WERI-Rb-1 (cell line): ENCODE data around the gene VENTX.

Experiments used
- DNase-seq: peaks from one replicate; pipeline ENCODE4 v3.0.0-alpha.2; 2020
- H3K27ac ChIP-seq: fragments of 250-450 bp; sonication (Bioruptor Pico); 2 replicates; pipeline ENCODE4 v1.5.1; 2020; ENCODE audit warnings: mild to moderate bottlenecking, moderate library complexity
- H3K27me3 ChIP-seq: fragments of 250-450 bp; sonication (Bioruptor Pico); 2 replicates; pipeline ENCODE4 v1.5.1; 2021; ENCODE audit warnings: mild to moderate bottlenecking, low read depth, moderate library complexity; ENCODE audit not compliant: insufficient read depth, severe bottlenecking
- H3K36me3 ChIP-seq: fragments of 250-450 bp; sonication (Bioruptor Pico); 2 replicates; pipeline ENCODE4 v1.5.1; 2020; ENCODE audit warnings: mild to moderate bottlenecking, moderate library complexity
- H3K4me3 ChIP-seq: 2 replicates; pipeline ENCODE4 v1.5.1; 2011; ENCODE audit warnings: low read depth, mild to moderate bottlenecking, control low read depth, low read length
- H3K9me3 ChIP-seq: fragments of 250-450 bp; sonication (Bioruptor Pico); 2 replicates; pipeline ENCODE4 v1.5.1; 2021; ENCODE audit warnings: mild to moderate bottlenecking, moderate library complexity; ENCODE audit not compliant: severe bottlenecking
- TF ChIP-seq, protein P1 (sequence below): IDR thresholded peaks from 2 replicates; pipeline ENCODE4 v1.5.1; 2011; ENCODE audit warnings: low read depth, mild to moderate bottlenecking, control low read depth, inconsistent platforms, low read length

Gene VENTX

DNA sequence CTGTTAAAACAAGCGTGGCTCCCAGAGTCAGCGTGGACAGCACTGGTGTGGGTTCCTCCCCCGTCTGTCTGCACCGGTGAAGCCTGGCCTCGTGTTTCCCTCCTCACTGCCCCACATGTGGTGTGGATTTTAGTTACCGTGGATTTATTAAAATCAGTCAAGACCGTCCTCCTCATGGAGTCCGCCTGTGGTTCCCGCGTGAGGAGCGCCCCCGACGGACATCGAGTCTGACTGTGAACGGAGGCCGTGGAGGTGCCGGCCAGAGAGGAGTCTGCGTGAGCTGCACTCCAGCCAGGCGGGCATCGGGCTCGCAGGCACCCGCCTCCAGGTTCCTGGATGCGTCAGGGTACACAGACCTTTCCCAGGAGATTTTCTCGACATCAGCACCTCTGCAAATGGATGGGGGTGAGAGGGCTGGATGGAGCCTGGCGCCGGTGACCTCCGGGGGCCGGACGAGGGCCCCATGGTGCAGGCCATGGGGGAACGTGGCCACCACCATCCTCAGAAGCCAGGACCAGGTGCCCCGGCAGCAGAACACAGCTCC lies 33.9 kb upstream of the VENTX start:
- Histone ChIP-seq H3K4me3 (no peak overlapping the region), H3K27me3 (no peaks in the 10 kb centered on the region)

DNA sequence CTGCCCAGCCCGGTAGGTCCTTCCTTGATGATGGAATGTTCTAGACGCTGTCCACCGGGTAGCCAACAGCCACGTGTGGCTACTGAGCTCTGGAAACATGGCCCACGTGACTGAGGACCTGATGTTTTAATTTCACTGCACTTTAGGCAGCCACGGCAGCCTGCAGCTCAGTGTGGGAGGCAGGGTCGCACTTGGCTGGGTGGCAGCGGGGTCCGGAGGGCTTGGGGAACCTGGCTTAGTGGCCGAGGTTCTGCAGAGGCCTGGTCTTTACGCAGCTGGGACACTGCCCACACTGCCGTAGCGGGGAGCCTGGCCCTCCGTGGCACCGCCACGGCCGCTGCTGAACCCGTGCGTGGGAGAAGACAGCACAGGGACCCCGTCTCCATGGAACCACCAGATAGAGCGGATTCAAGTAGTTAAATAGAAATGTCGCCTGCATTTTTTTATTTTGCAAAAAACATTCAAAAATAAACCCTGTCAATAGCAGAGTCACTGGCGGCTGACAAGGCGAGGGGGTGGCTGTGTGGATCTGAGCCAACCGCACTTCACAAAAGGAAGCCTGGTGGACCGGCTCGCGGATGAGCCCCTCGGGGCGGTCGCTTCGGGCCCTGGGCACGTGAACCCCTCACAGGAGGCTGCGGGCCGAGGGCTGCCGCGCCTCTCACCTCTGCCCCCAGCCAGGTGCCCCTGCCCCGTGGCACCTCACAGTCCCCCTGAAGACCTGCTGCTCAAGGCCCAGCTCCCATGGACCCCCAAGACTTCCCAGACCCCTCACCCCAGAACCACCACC lies 33.2 kb upstream of the VENTX start:
- no peaks in the 10 kb centered on the region for H3K9me3 ChIP-seq
- no peaks in the 10 kb centered on the region for H3K36me3 ChIP-seq
- no peaks in the 10 kb centered on the region for H3K27me3 ChIP-seq
- H3K4me3 ChIP-seq = no peak overlapping the region
- no peak overlapping the region for H3K27ac ChIP-seq
- TF ChIP-seq, protein P1, sequence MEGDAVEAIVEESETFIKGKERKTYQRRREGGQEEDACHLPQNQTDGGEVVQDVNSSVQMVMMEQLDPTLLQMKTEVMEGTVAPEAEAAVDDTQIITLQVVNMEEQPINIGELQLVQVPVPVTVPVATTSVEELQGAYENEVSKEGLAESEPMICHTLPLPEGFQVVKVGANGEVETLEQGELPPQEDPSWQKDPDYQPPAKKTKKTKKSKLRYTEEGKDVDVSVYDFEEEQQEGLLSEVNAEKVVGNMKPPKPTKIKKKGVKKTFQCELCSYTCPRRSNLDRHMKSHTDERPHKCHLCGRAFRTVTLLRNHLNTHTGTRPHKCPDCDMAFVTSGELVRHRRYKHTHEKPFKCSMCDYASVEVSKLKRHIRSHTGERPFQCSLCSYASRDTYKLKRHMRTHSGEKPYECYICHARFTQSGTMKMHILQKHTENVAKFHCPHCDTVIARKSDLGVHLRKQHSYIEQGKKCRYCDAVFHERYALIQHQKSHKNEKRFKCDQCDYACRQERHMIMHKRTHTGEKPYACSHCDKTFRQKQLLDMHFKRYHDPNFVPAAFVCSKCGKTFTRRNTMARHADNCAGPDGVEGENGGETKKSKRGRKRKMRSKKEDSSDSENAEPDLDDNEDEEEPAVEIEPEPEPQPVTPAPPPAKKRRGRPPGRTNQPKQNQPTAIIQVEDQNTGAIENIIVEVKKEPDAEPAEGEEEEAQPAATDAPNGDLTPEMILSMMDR = no peak
- no peak for DNase-seq

More for the DNA sequence above, 33.9 kb upstream of the VENTX start:
- H3K27ac ChIP-seq = no peak overlapping the region
- no peak for DNase-seq
- TF ChIP-seq, protein P1 = no peak
- no peaks in the 10 kb centered on the region for H3K36me3 ChIP-seq
- H3K9me3 ChIP-seq = no peaks in the 10 kb centered on the region

DNA sequence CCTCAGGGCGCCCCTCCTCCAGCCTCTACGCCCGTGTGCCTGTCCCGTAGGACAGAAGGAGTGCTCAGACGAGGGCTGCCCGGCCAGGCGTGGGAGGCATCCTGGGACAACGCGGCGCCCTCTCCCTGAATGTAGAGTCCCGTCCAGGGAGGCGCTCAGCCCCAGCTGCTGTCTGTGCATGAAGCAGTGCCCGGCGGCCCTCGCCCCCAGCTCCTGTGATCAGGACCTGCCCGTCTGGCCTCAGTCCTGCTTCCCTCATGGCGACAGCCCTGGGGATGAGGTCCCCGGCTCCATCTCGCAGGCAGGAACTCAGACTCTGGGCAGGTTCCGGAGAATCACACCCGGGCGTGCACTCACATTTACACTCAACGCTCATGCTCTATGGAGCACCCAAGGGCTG lies 32.5 kb upstream of the VENTX start:
- H3K4me3 ChIP-seq = no peak overlapping the region
- no peak for DNase-seq
- H3K9me3 ChIP-seq = no peaks in the 10 kb centered on the region
- H3K27ac ChIP-seq = no peak overlapping the region
- H3K36me3 ChIP-seq = no peaks in the 10 kb centered on the region
- no peaks in the 10 kb centered on the region for H3K27me3 ChIP-seq
- TF ChIP-seq, protein P1 = no peak

DNA sequence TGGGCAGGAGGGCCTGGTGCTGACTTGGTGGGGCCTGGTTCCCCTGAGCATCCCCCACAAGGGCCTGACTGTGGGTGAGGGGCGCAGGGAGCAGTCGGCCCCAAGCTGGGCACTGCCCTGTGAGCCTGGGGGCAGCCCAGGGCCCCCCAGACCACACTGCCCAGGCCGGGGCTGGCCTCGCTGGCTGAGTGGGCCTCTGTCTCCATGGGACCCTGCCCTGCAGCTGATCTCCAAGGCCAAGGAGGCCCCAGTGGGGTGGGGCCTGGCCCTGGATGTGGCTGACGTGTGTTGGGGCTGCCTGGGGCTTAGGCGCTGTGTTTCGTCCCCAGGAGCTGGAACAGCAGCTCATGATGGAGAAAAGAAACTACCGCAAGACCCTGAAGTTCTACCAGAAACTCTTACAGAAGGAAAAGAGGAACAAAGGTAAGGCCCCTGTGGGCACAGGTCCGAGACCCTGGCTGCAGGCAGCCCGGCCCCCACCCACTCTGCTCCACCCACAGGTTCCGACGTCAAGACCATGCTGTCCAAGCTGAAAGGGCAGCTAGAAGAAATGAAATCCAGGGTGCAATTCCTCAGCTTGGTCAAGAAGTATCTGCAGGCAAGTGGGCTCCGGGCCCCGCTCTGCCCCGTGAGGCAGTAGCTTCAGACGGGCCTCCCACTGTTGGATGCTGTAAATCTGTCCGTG lies 31.2 kb upstream of the VENTX start:
- Histone ChIP-seq H3K4me3 (no peak overlapping the region), H3K36me3 (no peaks in the 10 kb centered on the region), H3K27ac (no peak overlapping the region), H3K27me3 (no peaks in the 10 kb centered on the region), H3K9me3 (no peaks in the 10 kb centered on the region)
- TF ChIP-seq, protein P1 = no peak
- DNase-seq = no peak

DNA sequence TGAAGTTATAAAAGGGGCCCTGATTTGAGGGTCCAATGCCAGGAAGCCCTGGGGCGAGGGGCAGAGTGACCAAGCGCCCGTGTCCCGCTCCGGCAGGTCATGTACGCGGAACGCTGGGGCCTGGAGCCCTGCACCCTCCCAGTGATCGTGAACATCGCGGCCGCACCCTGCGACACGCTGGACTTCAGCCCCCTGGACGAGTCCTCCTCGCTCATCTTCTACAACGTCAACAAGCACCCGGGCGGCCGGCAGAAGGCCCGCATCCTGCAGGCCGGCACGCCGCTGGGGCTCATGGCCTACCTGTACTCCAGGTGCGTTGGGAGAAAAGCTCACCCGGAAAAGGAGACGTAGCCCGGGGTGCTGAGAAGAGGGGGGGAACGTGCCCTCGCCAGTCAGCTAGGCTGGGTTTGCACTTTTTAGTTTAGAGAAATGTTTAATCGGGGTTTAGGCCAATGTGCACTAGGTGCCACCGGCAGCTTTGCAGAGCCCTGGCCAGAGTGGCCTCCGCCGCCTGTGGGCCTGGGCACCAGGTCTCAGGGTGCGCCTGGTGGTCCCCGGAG lies 30.5 kb upstream of the VENTX start:
- Histone ChIP-seq H3K9me3 (no peaks in the 10 kb centered on the region), H3K4me3 (no peak overlapping the region), H3K27me3 (no peaks in the 10 kb centered on the region), H3K27ac (no peak overlapping the region), H3K36me3 (no peaks in the 10 kb centered on the region)
- TF ChIP-seq, protein P1 = no peak
- DNase-seq = no peak
